A673 (cell line): ENCODE results near the gene PHETA2.

Experiments
- EZH2 ChIP-seq: fragments of 200-600 bp; sonication (generic); IDR thresholded peaks from 2 replicates; pipeline ENCODE4 v1.6.1; 2017; ENCODE audit warnings: borderline replicate concordance, low read depth, mild to moderate bottlenecking, mixed read lengths, antibody characterized with exemption, low read length; ENCODE audit not compliant: poor library complexity, severe bottlenecking
- TF ChIP-seq, protein P1 (sequence below): fragments of 300-800, 200-600 bp; sonication (generic); conservative IDR thresholded peaks from 2 replicates; pipeline ENCODE4 v1.5.1; 2017; ENCODE audit warnings: low read depth, mild to moderate bottlenecking, antibody characterized with exemption, low read length, moderate library complexity, mixed read lengths

DNA sequence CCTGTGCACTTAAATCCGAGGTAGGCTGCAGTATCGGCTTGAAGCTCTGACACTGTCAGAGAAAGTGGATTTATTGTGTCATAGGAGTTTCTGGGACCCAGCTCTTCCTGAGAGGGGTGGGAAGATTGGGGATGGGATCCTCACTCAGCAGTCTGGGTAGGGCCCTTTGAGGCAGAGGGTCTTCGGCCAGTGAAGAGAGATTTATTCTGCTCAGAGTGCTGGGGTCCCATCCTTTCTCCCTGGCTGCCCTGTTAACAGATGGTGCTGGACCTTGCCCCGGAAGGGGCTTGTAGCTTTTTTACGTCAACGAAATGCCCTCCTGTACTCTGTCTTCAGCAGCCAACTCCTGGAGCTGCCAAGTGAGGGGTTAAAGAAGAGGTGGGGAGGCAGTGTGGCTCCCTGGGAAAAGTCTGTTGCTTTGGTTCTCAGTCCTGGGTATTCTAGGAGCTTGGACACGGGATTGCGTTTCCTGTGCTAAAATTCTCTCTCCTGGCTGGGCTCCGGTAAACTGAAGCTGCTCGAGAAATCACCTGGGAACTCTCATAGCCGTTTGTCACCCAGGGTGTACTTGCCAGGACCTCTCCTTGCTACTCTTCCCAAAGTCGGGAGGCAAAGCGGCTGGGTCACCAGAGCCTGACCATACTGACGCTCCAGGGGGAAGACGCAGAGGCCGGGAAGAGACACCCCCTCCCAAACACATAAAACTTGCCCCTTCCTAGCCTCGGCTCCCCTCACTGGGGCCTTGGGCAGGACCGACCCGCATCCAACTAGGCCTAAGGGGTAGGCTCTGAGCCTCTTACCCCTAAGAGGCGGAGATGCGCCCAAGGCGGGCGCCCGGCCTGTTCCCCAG lies 4.6 kb downstream of the PHETA2 start:
- TF ChIP-seq, protein P1, sequence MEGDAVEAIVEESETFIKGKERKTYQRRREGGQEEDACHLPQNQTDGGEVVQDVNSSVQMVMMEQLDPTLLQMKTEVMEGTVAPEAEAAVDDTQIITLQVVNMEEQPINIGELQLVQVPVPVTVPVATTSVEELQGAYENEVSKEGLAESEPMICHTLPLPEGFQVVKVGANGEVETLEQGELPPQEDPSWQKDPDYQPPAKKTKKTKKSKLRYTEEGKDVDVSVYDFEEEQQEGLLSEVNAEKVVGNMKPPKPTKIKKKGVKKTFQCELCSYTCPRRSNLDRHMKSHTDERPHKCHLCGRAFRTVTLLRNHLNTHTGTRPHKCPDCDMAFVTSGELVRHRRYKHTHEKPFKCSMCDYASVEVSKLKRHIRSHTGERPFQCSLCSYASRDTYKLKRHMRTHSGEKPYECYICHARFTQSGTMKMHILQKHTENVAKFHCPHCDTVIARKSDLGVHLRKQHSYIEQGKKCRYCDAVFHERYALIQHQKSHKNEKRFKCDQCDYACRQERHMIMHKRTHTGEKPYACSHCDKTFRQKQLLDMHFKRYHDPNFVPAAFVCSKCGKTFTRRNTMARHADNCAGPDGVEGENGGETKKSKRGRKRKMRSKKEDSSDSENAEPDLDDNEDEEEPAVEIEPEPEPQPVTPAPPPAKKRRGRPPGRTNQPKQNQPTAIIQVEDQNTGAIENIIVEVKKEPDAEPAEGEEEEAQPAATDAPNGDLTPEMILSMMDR = no peak
- no peak for TF ChIP-seq EZH2
